Loucy (cell line): ENCODE results near the gene FANCC.

ENCODE experiments used
- H2AFZ ChIP-seq: fragments of 200-600 bp; sonication (generic); 2 replicates; pipeline ENCODE4 v1.6.0; 2016; ENCODE audit warnings: antibody characterized with exemption, mild to moderate bottlenecking, low read length, moderate library complexity
- H3F3A ChIP-seq: fragments of 200-600 bp; 2 replicates; pipeline ENCODE4 v1.6.0; 2016; ENCODE audit warnings: antibody characterized with exemption, low read depth, mild to moderate bottlenecking
- H3K27me3 ChIP-seq: fragments of 200-600 bp; sonication (generic); 2 replicates; pipeline ENCODE4 v1.6.1; 2014; ENCODE audit warnings: low read length, mild to moderate bottlenecking; ENCODE audit not compliant: insufficient read depth, poor library complexity, severe bottlenecking
- H3K36me3 ChIP-seq: fragments of 200-600 bp; sonication (generic); 2 replicates; pipeline ENCODE4 v1.6.1; 2016; ENCODE audit warnings: low read length; ENCODE audit not compliant: insufficient read depth
- H3K4me1 ChIP-seq: fragments of 200-600 bp; sonication (generic); 2 replicates; pipeline ENCODE4 v1.5.1; 2014; ENCODE audit warnings: low read length, mild to moderate bottlenecking; ENCODE audit not compliant: insufficient read depth, poor library complexity, severe bottlenecking
- H3K4me2 ChIP-seq: fragments of 200-600 bp; sonication (generic); 2 replicates; pipeline ENCODE4 v1.6.0; 2014; ENCODE audit warnings: antibody characterized with exemption, low read length, low read depth, mild to moderate bottlenecking; ENCODE audit not compliant: poor library complexity, severe bottlenecking
- H3K4me3 ChIP-seq: fragments of 200-600 bp; sonication (generic); 2 replicates; pipeline ENCODE4 v1.5.1; 2014; ENCODE audit warnings: low read length, mild to moderate bottlenecking, mixed read lengths; ENCODE audit not compliant: poor library complexity, severe bottlenecking
- H3K79me2 ChIP-seq: fragments of 200-600 bp; sonication (generic); 2 replicates; pipeline ENCODE4 v1.6.1; 2014; ENCODE audit warnings: low read length; ENCODE audit not compliant: insufficient read depth
- H3K9ac ChIP-seq: fragments of 200-600 bp; sonication (generic); 2 replicates; pipeline ENCODE4 v1.6.0; 2014; ENCODE audit warnings: mild to moderate bottlenecking, low read depth, low read length, moderate library complexity; ENCODE audit not compliant: poor library complexity, severe bottlenecking
- H3K9me2 ChIP-seq: fragments of 200-600 bp; sonication (generic); replicated peaks from 2 replicates; pipeline ENCODE4 v1.6.1; 2016; ENCODE audit warnings: low read depth, low read length, mixed read lengths
- H3K9me3 ChIP-seq: fragments of 200-600 bp; sonication (generic); 2 replicates; pipeline ENCODE4 v1.6.1; 2014; ENCODE audit warnings: mild to moderate bottlenecking, antibody characterized with exemption, low read length, low read depth; ENCODE audit not compliant: insufficient read depth
- H4K20me1 ChIP-seq: fragments of 200-600 bp; sonication (generic); 2 replicates; pipeline ENCODE4 v1.6.0; 2014; ENCODE audit warnings: antibody characterized with exemption, low read length, mild to moderate bottlenecking; ENCODE audit not compliant: insufficient read depth, poor library complexity, severe bottlenecking
- EZH2phosphoT487 ChIP-seq: fragments of 200-600 bp; IDR thresholded peaks from 2 replicates; pipeline ENCODE4 v1.6.1; 2018; ENCODE audit warnings: antibody characterized with exemption, mild to moderate bottlenecking, moderate library complexity, borderline replicate concordance
- TF ChIP-seq, protein P1 (sequence below): fragments of 200-600 bp; sonication (generic); conservative IDR thresholded peaks from 2 replicates; pipeline ENCODE4 v1.5.1; 2014; ENCODE audit warnings: mild to moderate bottlenecking, antibody characterized with exemption, low read length

The FANCC gene

DNA sequence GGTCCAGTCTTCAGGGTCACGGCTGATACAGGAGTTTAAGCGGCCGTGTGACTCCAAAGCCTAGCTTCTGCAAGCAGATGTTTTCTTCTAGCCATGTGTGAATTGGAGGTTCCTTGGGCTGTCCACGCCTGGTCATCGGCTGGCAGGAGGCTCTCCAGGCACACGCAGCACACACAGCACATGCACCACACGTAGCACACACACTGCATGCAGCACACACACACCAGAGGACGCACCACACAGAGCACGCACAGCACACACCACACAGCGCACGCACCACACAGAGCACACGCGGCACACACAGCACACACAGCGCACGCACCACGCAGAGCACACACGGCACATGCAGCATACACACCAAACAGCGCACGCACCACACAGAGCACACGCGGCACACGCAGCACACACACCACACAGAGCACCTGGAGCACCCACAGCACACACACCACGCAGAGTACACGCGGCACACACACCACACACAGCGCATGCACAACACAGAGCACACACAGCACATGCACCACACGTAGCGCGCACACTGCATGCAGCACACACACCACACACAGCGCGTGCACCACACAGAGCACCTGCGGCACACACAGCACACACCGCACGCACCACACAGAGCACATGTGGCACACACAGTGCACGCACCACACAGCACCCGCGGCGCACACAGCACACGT is 234.3 kb downstream of the FANCC start:
- H3K9ac ChIP-seq: no peak overlapping the region
- no peaks in the 10 kb centered on the region for H3K27me3 ChIP-seq
- H3K9me3 ChIP-seq: no peaks in the 10 kb centered on the region
- H3F3A ChIP-seq: no peaks in the 10 kb centered on the region
- no peaks in the 10 kb centered on the region for H3K79me2 ChIP-seq
- no peaks in the 10 kb centered on the region for H3K9me2 ChIP-seq
- no peak overlapping the region for H3K4me2 ChIP-seq
- H3K4me1 ChIP-seq: peaks cover 3% of the 10 kb centered on the region
- no peak overlapping the region for H2AFZ ChIP-seq
- H4K20me1 ChIP-seq: no peaks in the 10 kb centered on the region
- H3K4me3 ChIP-seq: no peak overlapping the region
- TF ChIP-seq EZH2phosphoT487: no peak
- TF ChIP-seq, protein P1, sequence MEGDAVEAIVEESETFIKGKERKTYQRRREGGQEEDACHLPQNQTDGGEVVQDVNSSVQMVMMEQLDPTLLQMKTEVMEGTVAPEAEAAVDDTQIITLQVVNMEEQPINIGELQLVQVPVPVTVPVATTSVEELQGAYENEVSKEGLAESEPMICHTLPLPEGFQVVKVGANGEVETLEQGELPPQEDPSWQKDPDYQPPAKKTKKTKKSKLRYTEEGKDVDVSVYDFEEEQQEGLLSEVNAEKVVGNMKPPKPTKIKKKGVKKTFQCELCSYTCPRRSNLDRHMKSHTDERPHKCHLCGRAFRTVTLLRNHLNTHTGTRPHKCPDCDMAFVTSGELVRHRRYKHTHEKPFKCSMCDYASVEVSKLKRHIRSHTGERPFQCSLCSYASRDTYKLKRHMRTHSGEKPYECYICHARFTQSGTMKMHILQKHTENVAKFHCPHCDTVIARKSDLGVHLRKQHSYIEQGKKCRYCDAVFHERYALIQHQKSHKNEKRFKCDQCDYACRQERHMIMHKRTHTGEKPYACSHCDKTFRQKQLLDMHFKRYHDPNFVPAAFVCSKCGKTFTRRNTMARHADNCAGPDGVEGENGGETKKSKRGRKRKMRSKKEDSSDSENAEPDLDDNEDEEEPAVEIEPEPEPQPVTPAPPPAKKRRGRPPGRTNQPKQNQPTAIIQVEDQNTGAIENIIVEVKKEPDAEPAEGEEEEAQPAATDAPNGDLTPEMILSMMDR: no peak
- peaks cover 26% of the 10 kb centered on the region; the same call in 1 of the 2 replicates for H3K36me3 ChIP-seq

DNA sequence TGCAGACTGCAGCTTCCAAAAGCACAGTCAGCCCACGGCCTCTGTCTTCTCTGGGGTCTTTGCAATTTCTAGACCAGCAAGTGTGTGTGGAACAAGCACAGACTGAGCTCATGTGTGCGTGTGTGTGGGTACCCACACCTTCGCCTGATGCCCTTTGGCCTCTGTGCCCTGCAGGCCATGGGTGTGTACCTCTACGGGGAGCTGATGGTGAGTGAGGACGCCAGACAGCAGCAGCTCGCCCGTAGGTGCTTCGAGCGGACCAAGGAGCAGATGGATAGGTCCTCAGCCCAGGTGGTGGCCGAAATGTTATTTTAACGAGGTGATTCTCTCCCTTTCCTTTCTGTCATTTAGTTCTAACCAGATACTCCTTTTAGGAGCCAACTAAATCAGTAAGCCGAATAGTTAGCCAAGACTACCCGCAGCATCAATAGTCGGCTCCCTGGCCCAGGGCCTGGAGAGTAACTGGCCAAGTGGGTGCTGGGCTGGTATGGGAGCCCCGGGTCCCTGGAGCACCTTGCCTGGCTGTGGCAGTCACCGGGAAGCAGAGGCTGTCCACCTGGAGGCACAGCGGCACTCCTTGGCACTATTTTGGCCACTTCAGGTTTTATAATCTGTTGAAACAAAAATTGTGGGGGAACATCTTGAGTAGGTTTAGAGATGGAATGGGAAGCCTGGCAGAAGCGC is 235.0 kb downstream of the FANCC start:
- Histone ChIP-seq H3K4me1 (no peaks in the 10 kb centered on the region), H3K9me3 (no peaks in the 10 kb centered on the region), H3K4me2 (no peak overlapping the region), H4K20me1 (no peaks in the 10 kb centered on the region), H3F3A (no peaks in the 10 kb centered on the region), H3K4me3 (no peak overlapping the region), H3K27me3 (no peaks in the 10 kb centered on the region), H3K9ac (no peak overlapping the region), H3K9me2 (no peaks in the 10 kb centered on the region), H3K79me2 (no peaks in the 10 kb centered on the region), H2AFZ (no peak overlapping the region), H3K36me3 (peaks cover 26% of the 10 kb centered on the region; the same call in 1 of the 2 replicates)
- TF ChIP-seq EZH2phosphoT487: no peak

DNA sequence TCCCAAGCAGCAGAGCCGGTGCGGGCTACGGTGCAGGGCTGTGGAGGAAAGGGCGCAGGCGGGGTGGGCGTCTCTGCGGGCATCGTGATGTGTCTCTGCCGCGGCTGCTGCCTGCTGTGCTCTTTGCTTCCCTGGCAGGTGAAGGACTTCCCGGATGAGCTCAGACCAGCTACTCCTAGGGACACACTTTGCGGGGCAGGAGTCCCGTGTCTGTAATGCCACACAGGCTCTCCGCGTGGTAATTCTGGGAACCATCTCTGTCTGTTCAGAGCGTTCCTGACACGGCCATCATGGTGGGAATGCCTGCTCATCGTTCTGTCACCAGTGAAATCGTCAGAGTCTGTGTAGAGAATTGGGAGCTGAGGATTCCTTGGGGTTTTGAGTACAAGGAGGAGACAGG is 235.5 kb downstream of the FANCC start:
- no peak overlapping the region for H3K4me2 ChIP-seq
- no peak overlapping the region for H2AFZ ChIP-seq
- no peaks in the 10 kb centered on the region for H3K79me2 ChIP-seq
- no peaks in the 10 kb centered on the region for H3F3A ChIP-seq
- H3K27me3 ChIP-seq: no peaks in the 10 kb centered on the region
- TF ChIP-seq, protein P1: no peak
- TF ChIP-seq EZH2phosphoT487: no peak
- H4K20me1 ChIP-seq: no peaks in the 10 kb centered on the region
- H3K4me3 ChIP-seq: no peak overlapping the region
- no peaks in the 10 kb centered on the region for H3K9me3 ChIP-seq
- peaks cover 26% of the 10 kb centered on the region; the same call in 1 of the 2 replicates for H3K36me3 ChIP-seq
- no peaks in the 10 kb centered on the region for H3K4me1 ChIP-seq
- no peak overlapping the region for H3K9ac ChIP-seq
- no peaks in the 10 kb centered on the region for H3K9me2 ChIP-seq
